Testis (tissue), 3 donors: ENCODE measurements around the gene DNAJB5. TPM values are rescaled to one million over a fixed set of nuclear protein-coding genes. Genes with fewer than 3 reads are reported as not detected.

Experiments
- DNase-seq: peaks from one replicate; pipeline ENCODE4 v3.0.0-alpha.2; 2019
- H3K27ac ChIP-seq, 2 donors: fragments of 200-600 bp; sonication (generic); one replicate each; pipeline ENCODE4 v1.5.1; 2019
- H3K27me3 ChIP-seq: fragments of 200-600 bp; sonication (generic); one replicate; pipeline ENCODE4 v1.5.1; 2019
- H3K36me3 ChIP-seq: fragments of 200-600 bp; sonication (generic); one replicate; pipeline ENCODE4 v1.5.1; 2017; ENCODE audit warnings: low read depth; ENCODE audit errors: missing control alignments
- H3K4me1 ChIP-seq: fragments of 200-600 bp; sonication (generic); one replicate; pipeline ENCODE4 v1.5.1; 2019
- H3K4me3 ChIP-seq, 2 donors: fragments of 200-600 bp; sonication (generic); one replicate each; pipeline ENCODE4 v1.5.1; 2017 to 2019
- H3K9me3 ChIP-seq: fragments of 200-600 bp; sonication (generic); one replicate; pipeline ENCODE4 v1.5.1; 2017
- POLR2A ChIP-seq: fragments of 450-650 bp; IDR thresholded peaks from one replicate; pipeline ENCODE4 v1.6.1; 2017; ENCODE audit warnings: antibody characterized with exemption, mild to moderate bottlenecking, moderate library complexity
- WGBS, 2 donors: methylation state at CpG; one replicate each; pipeline ENCODE4 v1.1.5; 2018; 5-methylcytosine and 5-hydroxymethylcytosine counted together
- intact Hi-C: fragments of 100-400 bp; cut with DNase I; formaldehyde crosslinking; loops from one replicate; pipeline ENCODE4 v1.15.1; 2023; ENCODE audit warnings: low total_unique reads
- polyA plus RNA-seq: library from polyadenylated mRNA; stranded (reverse); fragments of 350-450 nt; fragmentation: Illumina TruSeq; extraction: RNeasy Lipid Tissue Mini Kit (QIAGEN cat#74804); gene quantifications from one replicate; pipeline ENCODE4 v1.2.3, GENCODE V29; 2014; ENCODE audit warnings: low read depth, low replicate concordance; ENCODE audit not compliant: insufficient read depth
- total RNA-seq, 2 donors: library from RNA; depleted of rRNA; stranded (reverse); fragments of >200 nt; gene quantifications; one replicate each; pipeline ENCODE4 v1.2.3, GENCODE V29; 2016
- TF ChIP-seq, protein P1 (sequence below), 3 experiments: fragments of 450-650 bp in 2 of 3; fragments of 200-600 bp in 1 of 3; sonication (generic) in 1 of 3; IDR thresholded peaks; one replicate each; pipeline ENCODE4 v1.5.1; 2016 to 2019; ENCODE audit warnings: antibody characterized with exemption in 3 of 3, mild to moderate bottlenecking in 2 of 3, moderate library complexity in 1 of 3

Gene DNAJB5
- total and polyA plus RNA-seq, 3 donors from 2014 or later, result 44.0 to 49.9 (median 47.7) TPM

DNA sequence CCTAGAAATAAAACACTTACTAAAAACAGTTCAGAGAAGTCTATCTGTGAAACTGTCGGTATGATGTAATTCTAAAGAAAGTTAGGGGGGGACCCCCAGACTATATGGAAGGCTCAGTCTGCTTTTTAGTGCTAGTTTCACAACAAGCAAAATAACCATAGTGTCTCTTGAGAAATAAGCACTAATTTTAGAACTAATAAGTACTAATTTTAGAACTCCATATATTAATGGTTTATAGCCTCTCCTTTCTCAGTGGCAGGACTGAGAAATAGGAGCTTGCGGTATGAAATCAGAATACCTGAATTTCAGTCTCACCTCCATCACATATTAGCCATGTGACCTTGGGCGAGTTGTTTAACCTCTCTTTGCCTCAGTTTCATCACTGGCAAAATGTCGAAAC, 32.9 kb upstream of the DNAJB5 start:
- Histone ChIP-seq H3K4me1 (peaks cover 20% of the 10 kb centered on the region), H3K9me3 (no peaks in the 10 kb centered on the region), H3K4me3 (no peak overlapping the region), H3K27me3 (no peaks in the 10 kb centered on the region), H3K36me3 (no peaks in the 10 kb centered on the region), H3K27ac (peak overlapping the region; percentile 50 to 79)
- intact Hi-C loops, result no loop called here
- TF ChIP-seq POLR2A, result no peak
- TF ChIP-seq, protein P1, sequence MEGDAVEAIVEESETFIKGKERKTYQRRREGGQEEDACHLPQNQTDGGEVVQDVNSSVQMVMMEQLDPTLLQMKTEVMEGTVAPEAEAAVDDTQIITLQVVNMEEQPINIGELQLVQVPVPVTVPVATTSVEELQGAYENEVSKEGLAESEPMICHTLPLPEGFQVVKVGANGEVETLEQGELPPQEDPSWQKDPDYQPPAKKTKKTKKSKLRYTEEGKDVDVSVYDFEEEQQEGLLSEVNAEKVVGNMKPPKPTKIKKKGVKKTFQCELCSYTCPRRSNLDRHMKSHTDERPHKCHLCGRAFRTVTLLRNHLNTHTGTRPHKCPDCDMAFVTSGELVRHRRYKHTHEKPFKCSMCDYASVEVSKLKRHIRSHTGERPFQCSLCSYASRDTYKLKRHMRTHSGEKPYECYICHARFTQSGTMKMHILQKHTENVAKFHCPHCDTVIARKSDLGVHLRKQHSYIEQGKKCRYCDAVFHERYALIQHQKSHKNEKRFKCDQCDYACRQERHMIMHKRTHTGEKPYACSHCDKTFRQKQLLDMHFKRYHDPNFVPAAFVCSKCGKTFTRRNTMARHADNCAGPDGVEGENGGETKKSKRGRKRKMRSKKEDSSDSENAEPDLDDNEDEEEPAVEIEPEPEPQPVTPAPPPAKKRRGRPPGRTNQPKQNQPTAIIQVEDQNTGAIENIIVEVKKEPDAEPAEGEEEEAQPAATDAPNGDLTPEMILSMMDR (IDR thresholded peaks at IDR 0.05), result no peak
- DNase-seq, result no peak
- 66 to 83% methylated on average over 4 of the region's 4 CpGs for WGBS, 2 donors

DNA sequence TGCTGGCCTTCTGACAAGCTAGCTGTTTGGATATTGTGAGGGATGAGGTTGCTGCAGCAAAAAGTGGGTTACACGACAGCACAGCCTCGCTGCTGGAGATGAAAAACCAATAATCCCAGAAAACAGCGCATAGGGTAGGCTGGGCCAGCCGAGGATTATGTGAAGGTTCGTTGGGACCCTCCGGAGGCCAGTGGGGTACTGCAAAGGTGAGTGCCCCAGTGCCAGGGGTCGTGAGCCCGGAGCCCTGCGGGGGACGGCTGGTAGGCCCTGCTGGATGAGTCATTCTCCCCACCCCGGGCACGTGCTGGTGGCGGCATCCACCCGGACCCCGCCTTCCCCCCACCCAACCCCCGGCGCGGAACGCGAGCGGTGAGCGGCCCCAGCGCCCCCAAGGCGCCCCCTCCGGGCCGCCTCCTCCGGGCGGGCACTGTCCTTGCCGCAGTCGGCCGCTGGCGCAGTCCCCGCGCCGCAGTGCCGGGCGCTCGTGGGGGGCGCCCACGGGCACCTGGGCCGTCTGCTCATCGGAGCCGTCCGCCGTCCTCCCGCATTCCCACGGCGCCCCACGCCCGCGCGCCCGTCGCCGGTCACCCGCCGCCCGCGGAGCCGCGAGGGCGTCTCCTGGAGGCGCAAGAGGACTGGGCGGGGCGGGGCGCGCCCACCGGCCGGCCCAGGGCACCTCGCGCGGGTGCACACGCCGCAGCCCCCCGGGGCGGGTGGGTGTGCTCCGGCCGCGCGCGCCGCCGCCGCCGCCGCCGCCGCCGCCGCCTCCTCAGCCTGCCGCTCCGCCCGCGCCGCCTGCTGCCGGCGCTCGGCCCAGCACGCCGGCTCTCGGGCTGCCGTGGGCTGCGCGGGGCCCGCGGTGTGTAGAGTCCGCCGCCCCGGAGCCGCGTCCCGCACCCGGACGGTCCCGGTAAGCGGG, 31.8 kb upstream of the DNAJB5 start, which contains the start of gene PHF24:
Gene PHF24, plus strand, starts transcription at position 794 of the 919 bp plus-strand sequence. CDS start 13,014 bp downstream, outside the sequence.
- Histone ChIP-seq H3K27me3 (no peaks in the 10 kb centered on the region), H3K36me3 (no peaks in the 10 kb centered on the region), H3K4me1 (peaks cover 25% of the 10 kb centered on the region), H3K9me3 (no peaks in the 10 kb centered on the region), H3K4me3 (peak within 1 kb of the TSS; percentile 61 to 69), H3K27ac (peak within 1 kb of the TSS; percentile 79 to 80)
- intact Hi-C loops, result no loop called here
- TF ChIP-seq POLR2A, result no peak
- TF ChIP-seq, protein P1 (IDR thresholded peaks at IDR 0.05), result no peak
- 1 to 23% methylated on average over 4 to 45 of the region's 116 CpGs for WGBS, 2 donors
- DNase-seq, result peak; percentile 77

DNA sequence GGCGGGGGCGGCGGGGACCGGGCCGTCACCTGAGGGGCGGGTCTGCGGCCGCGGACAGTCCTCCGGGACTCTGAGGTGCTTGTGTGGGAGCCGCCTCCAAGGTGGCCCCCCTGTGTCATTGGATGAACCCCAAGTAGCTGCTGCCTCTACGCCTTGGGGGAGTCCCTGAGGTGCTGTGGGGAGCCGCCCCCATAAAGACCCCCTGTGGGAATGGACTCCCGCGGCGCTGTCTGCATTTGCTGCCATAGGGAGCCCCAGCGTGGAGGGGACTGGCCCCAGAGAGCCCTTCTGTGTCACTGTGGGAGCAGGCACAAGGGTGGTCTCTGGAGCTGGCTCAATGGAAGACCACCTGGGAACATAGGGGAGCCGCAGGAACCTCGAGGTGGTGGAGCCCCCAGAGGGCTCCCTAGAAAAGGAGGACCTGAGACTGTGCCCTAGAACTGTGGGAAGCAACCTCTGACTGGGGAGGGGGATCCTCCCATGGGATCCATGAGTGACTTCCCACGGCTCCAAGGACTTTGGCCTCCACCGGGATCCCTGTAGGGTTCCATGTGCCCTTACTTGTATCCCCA, 31.0 kb upstream of the DNAJB5 start:
- Histone ChIP-seq H3K27me3 (no peaks in the 10 kb centered on the region), H3K36me3 (no peaks in the 10 kb centered on the region), H3K4me1 (peaks cover 25% of the 10 kb centered on the region), H3K27ac (peak overlapping the region; percentile 74 to 80), H3K9me3 (no peaks in the 10 kb centered on the region), H3K4me3 (peak overlapping the region; percentile 54 to 69)
- no peak for DNase-seq
- intact Hi-C loops, result no loop called here
- no peak for TF ChIP-seq POLR2A
- 7 to 11% methylated on average over 3 to 18 of the region's 21 CpGs for WGBS, 2 donors

DNA sequence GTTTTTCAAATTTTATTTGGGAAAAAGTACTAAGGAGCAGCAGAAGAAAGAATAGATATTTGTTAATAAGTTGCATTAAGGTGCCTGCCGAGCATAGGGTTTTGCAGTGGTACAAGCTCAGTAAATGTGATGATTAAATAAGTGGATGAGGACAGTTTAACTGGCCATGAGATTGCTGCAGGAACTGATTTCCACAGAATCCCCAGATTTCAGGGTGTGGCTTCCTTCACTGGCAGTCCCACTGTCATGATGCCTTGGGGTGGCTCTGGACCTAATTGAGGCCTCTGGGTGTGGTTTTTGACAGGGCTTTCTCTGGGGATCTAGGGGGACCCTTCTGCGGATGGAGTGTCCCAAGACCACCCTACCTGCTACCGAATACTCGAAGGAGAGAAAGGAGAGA, 30.1 kb upstream of the DNAJB5 start:
- Histone ChIP-seq H3K4me3 (peak overlapping the region in 1 of 2 donors; percentile 69), H3K27me3 (no peaks in the 10 kb centered on the region), H3K36me3 (no peaks in the 10 kb centered on the region), H3K4me1 (peaks cover 24% of the 10 kb centered on the region), H3K27ac (peak overlapping the region; percentile 14 to 80), H3K9me3 (no peaks in the 10 kb centered on the region)
- WGBS, 2 donors, result 56 to 78% methylated on average over 4 of the region's 4 CpGs
- DNase-seq, result no peak
- intact Hi-C loops, result no loop called here
- no peak for TF ChIP-seq POLR2A
- TF ChIP-seq, protein P1 (IDR thresholded peaks at IDR 0.05), result no peak
